NK-92 treated with Interleukin-12 subunit alpha and Interleukin-12 subunit beta, amount 100 ng/mL, for 24 hours (cell line): ENCODE data around the gene FGD6.
"Not testable (repeated sequence)": the region's sequence is repeated elsewhere in the genome, so short reads cannot be mapped to it uniquely, and the experiment has no call there.

ENCODE experiments used
- DNase-seq: peaks from one replicate; lab custom pipeline; 2025; lab: John Stamatoyannopoulos, UW

Gene FGD6

GRCh38 chr12:95217377-95218149 lies at the start of gene FGD6, which contains the start of gene VEZT:
TSS of gene FGD6 (minus strand) at chr12:95217467. CDS start at chr12:95217240, 227 bp downstream.
TSS of gene VEZT (plus strand) at chr12:95217807. CDS start at chr12:95217851, 44 bp downstream.
- DNase-seq, result peak; percentile 94

DNA sequence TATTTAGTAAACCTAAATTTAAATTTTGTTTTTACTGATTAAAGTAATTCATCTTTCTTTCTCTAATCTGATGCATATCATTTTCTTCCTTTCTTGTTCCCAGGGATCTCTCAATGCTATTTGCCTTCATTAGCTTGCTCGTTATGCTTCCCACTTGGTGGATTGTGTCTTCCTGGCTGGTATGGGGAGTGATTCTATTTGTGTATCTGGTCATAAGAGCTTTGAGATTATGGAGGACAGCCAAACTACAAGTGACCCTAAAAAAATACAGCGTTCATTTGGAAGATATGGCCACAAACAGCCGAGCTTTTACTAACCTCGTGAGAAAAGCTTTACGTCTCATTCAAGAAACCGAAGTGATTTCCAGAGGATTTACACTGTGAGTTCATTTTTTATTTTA lies 49.0 kb upstream of the FGD6 start:
- DNase-seq, result no peak

DNA sequence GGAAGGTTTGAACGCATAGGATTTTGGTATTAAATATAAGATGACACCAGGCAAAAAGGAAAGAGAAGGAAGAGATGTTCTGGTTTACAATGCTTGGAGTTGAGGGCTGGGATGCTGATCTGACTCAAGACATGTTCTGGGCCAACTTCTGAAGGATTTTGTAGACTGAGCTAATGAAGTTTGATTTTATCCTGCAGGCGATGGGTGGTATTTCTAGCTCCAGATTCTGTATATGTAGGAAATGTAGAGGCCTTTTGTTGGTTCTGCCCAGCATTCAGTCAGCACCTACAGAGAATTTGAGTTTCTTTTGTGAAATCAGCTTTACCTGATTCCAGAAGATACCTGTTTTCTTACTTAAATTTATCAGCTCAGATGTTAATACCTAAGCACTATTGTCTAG lies 48.5 kb upstream of the FGD6 start:
- DNase-seq, result no peak

GRCh38 chr12:95262808-95263207 lies 45.5 kb upstream of the FGD6 start:
- DNase-seq, result no peak

DNA sequence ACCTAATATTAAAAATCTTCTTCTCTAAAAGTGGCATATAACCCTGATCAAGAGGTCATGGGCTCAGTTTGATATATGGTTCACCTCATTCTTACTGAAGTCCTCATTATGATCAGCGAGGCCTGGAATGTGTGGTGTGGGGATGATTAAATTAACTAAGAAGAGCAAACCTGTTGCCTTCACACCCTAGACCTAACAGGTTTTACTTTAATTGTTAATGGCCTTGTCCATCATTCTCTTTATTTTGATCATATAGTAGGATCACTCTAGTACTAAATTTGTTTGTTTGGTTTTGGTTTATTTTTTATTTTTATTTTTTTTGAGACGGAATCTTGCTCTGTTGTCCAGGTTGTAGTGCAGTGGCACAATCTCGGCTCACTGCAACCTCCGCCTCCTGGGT lies 43.8 kb upstream of the FGD6 start:
- no peak for DNase-seq

GRCh38 chr12:95259368-95259767 lies 42.1 kb upstream of the FGD6 start:
- no peak for DNase-seq

- DNase-seq, result no peak
Measured at GRCh38 chr12:95258803-95259202, 41.5 kb upstream of the FGD6 start.

GRCh38 chr12:95258151-95258550 lies 40.9 kb upstream of the FGD6 start:
- DNase-seq, result no peak

GRCh38 chr12:95257541-95257940 lies 40.3 kb upstream of the FGD6 start:
- DNase-seq, result no peak

- no peak for DNase-seq
Measured at GRCh38 chr12:95253386-95253785, 36.1 kb upstream of the FGD6 start.

DNA sequence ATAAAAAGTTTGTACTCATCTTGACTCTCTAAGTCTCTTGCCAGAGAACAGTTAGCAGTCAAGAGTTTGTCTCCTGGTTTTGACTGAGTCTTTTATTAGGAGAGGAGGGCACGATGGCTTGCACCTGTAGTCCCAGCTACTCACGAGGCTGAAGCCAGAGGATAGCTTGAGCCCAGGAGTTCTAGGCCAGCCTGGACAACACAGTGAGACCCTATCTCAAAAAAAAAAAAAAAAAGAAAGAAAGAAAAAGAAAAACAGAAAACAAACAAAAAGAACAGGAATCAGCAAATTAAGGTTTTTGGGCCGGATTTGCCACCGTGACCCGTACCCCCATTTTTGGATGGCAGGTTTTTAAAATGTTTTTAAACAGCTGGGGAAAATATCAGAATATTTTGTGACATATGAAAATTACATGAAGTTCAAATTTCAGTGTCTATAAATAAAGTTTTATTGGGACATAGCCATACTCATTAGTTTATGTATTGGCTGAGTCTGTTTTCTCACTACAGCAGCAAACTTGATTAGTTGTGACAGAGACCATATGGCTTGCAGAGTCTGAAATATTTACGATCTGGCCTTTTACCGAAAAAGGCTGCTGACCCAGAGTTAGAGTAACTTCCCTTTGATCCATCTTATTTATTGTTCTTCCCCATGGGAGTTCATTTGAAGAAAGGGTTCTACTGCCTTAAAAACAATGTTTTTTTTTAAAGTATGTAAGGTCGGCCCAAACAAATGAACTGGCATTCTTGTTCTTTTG lies 31.5 kb upstream of the FGD6 start:
- DNase-seq, result no peak

- DNase-seq, result no peak
Measured at GRCh38 chr12:95248095-95248494, 30.8 kb upstream of the FGD6 start.

DNA sequence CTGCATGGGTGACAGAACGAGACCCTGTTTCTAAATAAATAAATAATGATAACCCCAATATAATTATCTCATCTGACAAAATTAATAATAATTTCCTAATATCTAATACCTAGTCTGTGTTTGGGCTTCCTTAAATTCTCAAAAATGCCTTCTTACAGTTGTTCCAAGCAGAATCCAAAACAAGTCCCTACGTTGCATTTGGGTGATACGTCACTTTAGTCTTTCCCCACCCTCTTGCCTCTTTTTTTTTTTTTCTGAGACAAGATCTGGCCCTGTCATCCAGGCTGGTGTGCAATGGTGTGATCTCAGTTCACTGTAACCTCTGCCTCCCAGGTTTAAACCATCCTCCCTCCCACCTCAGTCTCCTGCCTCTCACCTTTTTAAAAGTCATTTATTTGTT lies 27.1 kb upstream of the FGD6 start:
- DNase-seq, result no peak

DNA sequence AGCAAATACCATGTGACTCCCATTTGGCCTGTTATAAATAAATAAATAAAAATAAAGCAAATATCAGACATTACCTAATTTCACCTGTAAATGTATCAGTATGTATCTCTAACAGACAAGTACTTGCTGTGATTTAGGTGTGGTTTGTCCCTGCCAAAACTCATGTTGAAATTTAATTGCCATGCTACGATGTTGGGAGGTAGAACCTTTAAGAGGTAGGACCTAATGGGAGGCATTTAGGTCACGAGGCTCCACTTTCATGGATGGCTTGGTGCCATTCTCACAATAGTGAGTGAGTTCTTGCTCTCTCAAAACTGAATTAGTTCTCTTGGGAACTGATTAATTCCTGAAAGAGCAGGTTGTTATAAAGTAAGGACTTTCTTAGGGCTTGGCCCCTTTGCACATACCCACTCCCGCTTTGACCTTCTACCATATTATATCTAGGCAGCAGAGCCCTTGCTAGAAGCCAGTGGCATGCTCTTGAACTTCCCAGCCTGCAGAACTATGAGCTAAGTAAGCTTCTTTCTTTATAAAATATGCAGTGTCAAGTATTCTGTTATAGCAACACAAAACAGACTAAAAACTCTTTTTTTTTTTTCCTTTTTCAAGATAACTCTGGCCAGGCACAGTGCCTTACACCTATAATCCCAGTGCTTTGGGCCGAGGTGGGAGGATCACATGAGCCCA lies 26.4 kb upstream of the FGD6 start:
- no peak for DNase-seq

- DNase-seq, result no peak
Measured at GRCh38 chr12:95241761-95242506, 24.7 kb upstream of the FGD6 start.

DNA sequence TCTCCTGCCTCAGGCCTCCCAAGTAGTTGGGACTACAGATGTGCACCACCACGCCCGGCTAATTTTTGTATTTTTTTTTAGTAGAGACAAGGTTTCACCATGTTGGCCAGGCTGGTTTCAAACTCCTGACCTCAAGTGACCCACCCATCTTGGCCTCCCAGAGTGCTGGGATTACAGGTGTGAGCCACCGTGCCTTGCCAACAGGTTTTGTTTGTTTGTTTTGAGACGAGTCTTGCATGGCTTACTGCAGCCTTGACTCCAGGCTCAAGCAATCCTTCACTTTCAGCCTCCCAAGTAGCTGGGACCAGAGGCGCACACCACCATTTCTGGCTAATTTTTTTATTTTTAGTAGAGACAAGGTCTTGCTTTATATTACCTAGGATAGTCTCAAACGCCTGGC lies 23.9 kb upstream of the FGD6 start:
- DNase-seq, result not testable (repeated sequence)

GRCh38 chr12:95240556-95240955 lies 23.3 kb upstream of the FGD6 start:
- DNase-seq, result no peak

DNA sequence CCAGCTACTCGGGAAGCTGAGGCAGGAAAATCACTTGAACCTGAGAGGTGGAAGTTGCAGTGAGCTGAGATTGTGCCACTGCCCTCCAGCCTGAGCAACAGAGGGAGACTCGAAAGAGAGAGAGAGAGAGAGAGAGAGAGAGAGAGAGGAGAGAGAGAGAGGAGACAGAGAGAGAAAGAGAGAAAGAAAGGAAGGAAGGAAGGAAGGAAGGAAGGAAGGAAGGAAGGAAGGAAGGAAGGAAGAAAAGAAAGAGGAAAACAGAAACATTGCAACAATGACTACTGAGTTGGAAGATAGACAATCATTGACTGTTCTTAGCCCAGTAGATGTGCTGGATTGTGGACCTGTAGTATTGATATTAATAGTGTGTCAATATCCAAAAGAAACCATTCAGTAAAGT lies 22.6 kb upstream of the FGD6 start:
- DNase-seq, result not testable (repeated sequence)

GRCh38 chr12:95239216-95239615 lies 21.9 kb upstream of the FGD6 start:
- DNase-seq, result no peak

- no peak for DNase-seq
Measured at GRCh38 chr12:95238150-95238549, 20.9 kb upstream of the FGD6 start.

GRCh38 chr12:95237315-95237714 lies 20.0 kb upstream of the FGD6 start:
- DNase-seq, result no peak

- not testable (repeated sequence) for DNase-seq
Measured at GRCh38 chr12:95235621-95236020, 18.4 kb upstream of the FGD6 start.
